Measurements from ENCODE around the gene ZFP82.

Gene ZFP82

GRCh38 chr19:36371886-36372285 lies 46.6 kb downstream of the ZFP82 start:
- no peak for DNase-seq

- no peak for DNase-seq
Measured at GRCh38 chr19:36363845-36364244, 54.6 kb downstream of the ZFP82 start.
